Measurements from ENCODE around the gene OXA1L.

- TF ChIP-seq CTCF (IDR thresholded peaks at IDR 0.05; ENCODE audit: low read depth, low read length, poor library complexity, severe bottlenecking), result no peak
- TF ChIP-seq EZH2phosphoT487 (IDR thresholded peaks at IDR 0.05; ENCODE audit: borderline replicate concordance, low read length), result no peak
These were observed 11.6 kb downstream of the OXA1L start for GRCh38 chr14:22778084-22778483.

Measured in DOHH2 (cell line).